HEK293 (cell line): ENCODE measurements around the gene FAM78A.

Experiments used
- CTCF ChIA-PET: fragments of 350-600 bp; formaldehyde crosslinking; extraction: SDS; loops from one replicate; lab custom pipeline; 2021; ENCODE audit warnings: antibody characterized with exemption; lab: Yijun Ruan, JAX
- POLR2A ChIA-PET: fragments of 300-600 bp; formaldehyde crosslinking; extraction: SDS; loops from one replicate; lab custom pipeline; 2020; ENCODE audit warnings: antibody characterized with exemption, inconsistent platforms; lab: Yijun Ruan, JAX
- H3K27ac ChIP-seq: fragments of 200-500 bp; sonication (Bioruptor generic); 2 replicates; pipeline ENCODE4 v1.5.1; 2014; ENCODE audit warnings: low read depth, low read length, control low read depth, inconsistent platforms; ENCODE audit errors: extremely low read depth
- H3K36me3 ChIP-seq, 2 experiments: fragments of 200-500 bp in 1 of 2; sonication (Bioruptor generic) in 1 of 2; 1 replicate in 1 of 2; 2 replicates in 1 of 2; pipeline ENCODE4 v1.5.1; 2014 to 2017; ENCODE audit warnings: inconsistent platforms in 2 of 2, low read length in 2 of 2; ENCODE audit not compliant: control insufficient read depth in 2 of 2, insufficient read depth in 1 of 2
- H3K4me1 ChIP-seq: fragments of 200-500 bp; sonication (Bioruptor generic); 2 replicates; pipeline ENCODE4 v1.5.1; 2014; ENCODE audit warnings: mild to moderate bottlenecking, low read length, inconsistent platforms; ENCODE audit not compliant: control insufficient read depth, insufficient read depth
- H3K4me3 ChIP-seq: 2 replicates; pipeline ENCODE4 v1.5.1; 2011; ENCODE audit warnings: low read depth, mild to moderate bottlenecking, control low read depth, low read length, moderate library complexity
- H3K9me3 ChIP-seq: fragments of 200-500 bp; sonication (Bioruptor generic); 2 replicates; pipeline ENCODE4 v1.5.1; 2014; ENCODE audit warnings: low read depth, low read length, inconsistent platforms; ENCODE audit not compliant: control insufficient read depth, insufficient read depth
- EGR2 ChIP-seq: fragments of 450-650 bp; formaldehyde crosslinking; IDR thresholded peaks from 2 replicates; pipeline ENCODE4 v1.5.1; 2016; ENCODE audit warnings: low read depth, missing biosample characterization, missing genetic modification characterization
- ZIC2 ChIP-seq: fragments of 450-650 bp; formaldehyde crosslinking; IDR thresholded peaks from 2 replicates; pipeline ENCODE4 v1.5.1; 2016; ENCODE audit warnings: missing biosample characterization, missing genetic modification characterization
- ZNF223 ChIP-seq: fragments of 450-650 bp; formaldehyde crosslinking; IDR thresholded peaks from 2 replicates; pipeline ENCODE4 v1.5.1; 2016; ENCODE audit warnings: missing biosample characterization, missing genetic modification characterization
- ZNF239 ChIP-seq: fragments of 450-650 bp; formaldehyde crosslinking; IDR thresholded peaks from 2 replicates; pipeline ENCODE4 v1.5.1; 2016; ENCODE audit warnings: missing biosample characterization, missing genetic modification characterization
- ZNF350 ChIP-seq: fragments of 450-650 bp; formaldehyde crosslinking; IDR thresholded peaks from 2 replicates; pipeline ENCODE4 v1.5.0; 2017; ENCODE audit warnings: missing biosample characterization, mild to moderate bottlenecking, missing genetic modification characterization
- ZNF670 ChIP-seq: fragments of 450-650 bp; formaldehyde crosslinking; IDR thresholded peaks from 2 replicates; pipeline ENCODE4 v1.5.1; 2016; ENCODE audit warnings: missing biosample characterization, missing genetic modification characterization, low read depth
- TF ChIP-seq, protein P1 (sequence below): fragments of 450-650 bp; IDR thresholded peaks from 2 replicates; pipeline ENCODE4 v1.5.1; 2018; ENCODE audit warnings: missing biosample characterization, missing genetic modification characterization
- TF ChIP-seq, protein P2 (sequence below): fragments of 450-650 bp; formaldehyde crosslinking; optimal IDR thresholded peaks from 2 replicates; pipeline ENCODE3; 2016; ENCODE audit warnings: missing biosample characterization, mild to moderate bottlenecking, missing genetic modification characterization
- TF ChIP-seq, protein P3 (sequence below): fragments of 450-650 bp; formaldehyde crosslinking; IDR thresholded peaks from 2 replicates; pipeline ENCODE4 v1.5.1; 2016; ENCODE audit warnings: missing biosample characterization, missing genetic modification characterization
- TF ChIP-seq, protein P4 (sequence below): fragments of 450-650 bp; formaldehyde crosslinking; IDR thresholded peaks from 2 replicates; pipeline ENCODE4 v1.5.1; 2016; ENCODE audit warnings: missing biosample characterization, missing genetic modification characterization
- TF ChIP-seq, protein P5 (sequence below): fragments of 450-650 bp; formaldehyde crosslinking; IDR thresholded peaks from 2 replicates; pipeline ENCODE4 v1.5.1; 2017; ENCODE audit warnings: missing biosample characterization, missing genetic modification characterization

The FAM78A gene

DNA sequence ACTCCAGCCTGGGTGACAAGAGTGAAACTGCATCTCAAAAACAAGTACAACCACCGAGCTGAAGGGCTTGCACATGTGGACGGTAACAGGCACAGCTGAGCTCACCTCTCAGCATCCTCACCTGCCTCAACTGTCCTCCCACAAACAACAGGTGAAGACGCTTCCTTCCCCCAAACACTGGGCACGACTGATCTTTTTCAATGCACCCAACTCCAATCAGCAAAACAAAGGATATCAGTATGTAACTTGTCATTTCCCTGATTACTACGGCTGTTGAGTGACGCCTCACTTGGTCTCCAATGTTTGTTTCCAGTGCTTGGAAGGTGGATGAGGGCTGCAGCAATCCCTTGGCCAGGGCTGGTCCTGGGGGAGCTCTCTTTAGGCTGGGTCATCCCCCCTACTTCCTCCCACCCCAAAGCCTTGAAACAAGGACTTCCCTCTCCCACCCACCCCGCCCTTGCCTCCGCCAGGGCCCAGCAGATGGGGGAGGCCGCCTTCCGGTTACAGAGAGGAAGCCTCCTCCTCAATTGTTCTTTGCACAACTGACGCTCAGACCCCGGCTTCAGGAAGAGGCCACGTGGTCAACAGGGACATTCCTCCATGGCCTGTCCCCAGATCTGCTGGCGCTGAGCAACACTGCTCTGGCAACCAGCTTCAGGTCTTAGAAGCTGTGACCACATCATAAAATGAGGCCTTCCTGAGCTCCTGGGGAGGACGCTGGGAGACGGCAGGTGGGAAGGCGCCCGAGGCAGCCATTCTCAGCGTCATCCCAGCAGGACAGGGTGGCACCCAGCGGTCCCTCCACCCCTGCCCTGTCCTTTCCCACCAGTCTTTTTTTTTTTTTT lies 5.9 kb downstream of the FAM78A start:
- Histone ChIP-seq H3K9me3 (no peaks in the 10 kb centered on the region), H3K4me3 (no peak overlapping the region), H3K36me3 (no peaks in the 10 kb centered on the region), H3K27ac (no peak overlapping the region), H3K4me1 (no peaks in the 10 kb centered on the region)
- CTCF ChIA-PET, result interaction anchor here (0.5 to 1.8 kb wide), 2 partner anchors 66 to 894 kb away, joined by 3 to 5 read pairs; no protein-coding TSS in a partner anchor
- TF ChIP-seq ZIC2 (tag by site-specific recombination) (peak; percentile 99), ZNF239 (tag by site-specific recombination) (no peak)
- POLR2A ChIA-PET, result no interaction called here

DNA sequence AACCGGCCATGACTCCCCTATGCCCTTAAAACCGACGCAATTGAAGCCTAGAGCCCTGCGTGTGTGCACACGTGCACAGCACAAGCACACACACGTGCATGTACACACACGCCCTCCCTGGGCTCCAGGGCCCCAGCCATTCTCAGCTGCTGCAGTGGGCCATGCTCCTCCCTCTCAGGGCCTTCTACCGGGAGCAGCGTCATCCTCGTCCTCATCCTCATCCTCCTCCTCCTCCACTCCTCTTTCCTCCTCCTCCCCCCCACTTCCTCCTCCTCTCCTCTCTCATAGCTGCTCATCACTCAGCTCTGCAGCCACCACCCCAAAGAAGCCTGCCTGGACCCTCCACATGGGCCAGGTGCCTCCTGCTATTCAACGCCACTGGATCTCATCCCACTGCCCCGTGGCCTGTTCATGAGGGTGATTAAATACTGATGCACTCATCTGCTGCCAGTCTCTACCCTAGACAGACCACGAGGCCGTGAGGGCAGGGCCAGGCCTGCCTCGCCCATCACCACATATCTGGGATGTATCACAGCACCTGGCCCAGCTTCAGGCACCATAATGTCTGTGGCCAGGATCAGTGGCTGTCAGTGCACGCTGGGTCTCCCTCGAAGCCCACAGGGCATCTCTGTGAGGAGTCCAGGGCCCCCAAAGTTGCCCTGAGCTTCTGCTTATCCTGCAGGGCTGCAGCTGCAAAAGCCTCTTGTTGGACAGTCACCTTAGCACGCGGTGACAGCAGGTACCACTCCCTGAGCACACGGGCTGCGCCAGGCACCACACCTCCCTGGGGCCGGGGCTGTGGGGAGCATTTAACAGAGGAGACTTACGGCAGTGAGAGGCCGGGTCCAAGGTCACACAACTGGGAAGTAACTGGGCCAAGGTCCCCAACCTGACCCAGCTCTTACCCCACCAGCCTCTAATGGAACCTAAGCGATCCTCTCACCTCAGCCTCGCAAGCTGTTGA lies 9.8 kb downstream of the FAM78A start:
- Histone ChIP-seq H3K4me1 (no peaks in the 10 kb centered on the region), H3K9me3 (no peaks in the 10 kb centered on the region), H3K4me3 (no peak overlapping the region), H3K36me3 (no peaks in the 10 kb centered on the region), H3K27ac (no peak overlapping the region)
- ChIA-PET CTCF (no interaction called here), POLR2A (no interaction called here)
- TF ChIP-seq ZNF670 (no peak), ZNF350 (tag by site-specific recombination) (no peak), ZNF223 (tag by site-specific recombination) (0 out of 2 replicates have a peak, but pooled peaks have one; percentile 10), EGR2 (tag by site-specific recombination) (0 out of 2 replicates have a peak, but pooled peaks have one; percentile 6)
- TF ChIP-seq, protein P1, sequence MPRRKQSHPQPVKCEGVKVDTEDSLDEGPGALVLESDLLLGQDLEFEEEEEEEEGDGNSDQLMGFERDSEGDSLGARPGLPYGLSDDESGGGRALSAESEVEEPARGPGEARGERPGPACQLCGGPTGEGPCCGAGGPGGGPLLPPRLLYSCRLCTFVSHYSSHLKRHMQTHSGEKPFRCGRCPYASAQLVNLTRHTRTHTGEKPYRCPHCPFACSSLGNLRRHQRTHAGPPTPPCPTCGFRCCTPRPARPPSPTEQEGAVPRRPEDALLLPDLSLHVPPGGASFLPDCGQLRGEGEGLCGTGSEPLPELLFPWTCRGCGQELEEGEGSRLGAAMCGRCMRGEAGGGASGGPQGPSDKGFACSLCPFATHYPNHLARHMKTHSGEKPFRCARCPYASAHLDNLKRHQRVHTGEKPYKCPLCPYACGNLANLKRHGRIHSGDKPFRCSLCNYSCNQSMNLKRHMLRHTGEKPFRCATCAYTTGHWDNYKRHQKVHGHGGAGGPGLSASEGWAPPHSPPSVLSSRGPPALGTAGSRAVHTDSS (tag by site-specific recombination), result peak; percentile 44; the same call in 1 of the 2 replicates
- TF ChIP-seq, protein P2, sequence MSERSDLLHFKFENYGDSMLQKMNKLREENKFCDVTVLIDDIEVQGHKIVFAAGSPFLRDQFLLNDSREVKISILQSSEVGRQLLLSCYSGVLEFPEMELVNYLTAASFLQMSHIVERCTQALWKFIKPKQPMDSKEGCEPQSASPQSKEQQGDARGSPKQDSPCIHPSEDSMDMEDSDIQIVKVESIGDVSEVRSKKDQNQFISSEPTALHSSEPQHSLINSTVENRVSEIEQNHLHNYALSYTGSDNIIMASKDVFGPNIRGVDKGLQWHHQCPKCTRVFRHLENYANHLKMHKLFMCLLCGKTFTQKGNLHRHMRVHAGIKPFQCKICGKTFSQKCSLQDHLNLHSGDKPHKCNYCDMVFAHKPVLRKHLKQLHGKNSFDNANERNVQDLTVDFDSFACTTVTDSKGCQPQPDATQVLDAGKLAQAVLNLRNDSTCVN, result peak; percentile 16
- TF ChIP-seq, protein P3, sequence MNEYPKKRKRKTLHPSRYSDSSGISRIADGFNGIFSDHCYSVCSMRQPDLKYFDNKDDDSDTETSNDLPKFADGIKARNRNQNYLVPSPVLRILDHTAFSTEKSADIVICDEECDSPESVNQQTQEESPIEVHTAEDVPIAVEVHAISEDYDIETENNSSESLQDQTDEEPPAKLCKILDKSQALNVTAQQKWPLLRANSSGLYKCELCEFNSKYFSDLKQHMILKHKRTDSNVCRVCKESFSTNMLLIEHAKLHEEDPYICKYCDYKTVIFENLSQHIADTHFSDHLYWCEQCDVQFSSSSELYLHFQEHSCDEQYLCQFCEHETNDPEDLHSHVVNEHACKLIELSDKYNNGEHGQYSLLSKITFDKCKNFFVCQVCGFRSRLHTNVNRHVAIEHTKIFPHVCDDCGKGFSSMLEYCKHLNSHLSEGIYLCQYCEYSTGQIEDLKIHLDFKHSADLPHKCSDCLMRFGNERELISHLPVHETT (tag by site-specific recombination), result no peak
- TF ChIP-seq, protein P4, sequence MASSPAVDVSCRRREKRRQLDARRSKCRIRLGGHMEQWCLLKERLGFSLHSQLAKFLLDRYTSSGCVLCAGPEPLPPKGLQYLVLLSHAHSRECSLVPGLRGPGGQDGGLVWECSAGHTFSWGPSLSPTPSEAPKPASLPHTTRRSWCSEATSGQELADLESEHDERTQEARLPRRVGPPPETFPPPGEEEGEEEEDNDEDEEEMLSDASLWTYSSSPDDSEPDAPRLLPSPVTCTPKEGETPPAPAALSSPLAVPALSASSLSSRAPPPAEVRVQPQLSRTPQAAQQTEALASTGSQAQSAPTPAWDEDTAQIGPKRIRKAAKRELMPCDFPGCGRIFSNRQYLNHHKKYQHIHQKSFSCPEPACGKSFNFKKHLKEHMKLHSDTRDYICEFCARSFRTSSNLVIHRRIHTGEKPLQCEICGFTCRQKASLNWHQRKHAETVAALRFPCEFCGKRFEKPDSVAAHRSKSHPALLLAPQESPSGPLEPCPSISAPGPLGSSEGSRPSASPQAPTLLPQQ (tag by site-specific recombination), result no peak
- TF ChIP-seq, protein P5, sequence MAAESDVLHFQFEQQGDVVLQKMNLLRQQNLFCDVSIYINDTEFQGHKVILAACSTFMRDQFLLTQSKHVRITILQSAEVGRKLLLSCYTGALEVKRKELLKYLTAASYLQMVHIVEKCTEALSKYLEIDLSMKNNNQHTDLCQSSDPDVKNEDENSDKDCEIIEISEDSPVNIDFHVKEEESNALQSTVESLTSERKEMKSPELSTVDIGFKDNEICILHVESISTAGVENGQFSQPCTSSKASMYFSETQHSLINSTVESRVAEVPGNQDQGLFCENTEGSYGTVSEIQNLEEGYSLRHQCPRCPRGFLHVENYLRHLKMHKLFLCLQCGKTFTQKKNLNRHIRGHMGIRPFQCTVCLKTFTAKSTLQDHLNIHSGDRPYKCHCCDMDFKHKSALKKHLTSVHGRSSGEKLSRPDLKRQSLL (tag by site-specific recombination), result no peak
